Activated CD4-positive, alpha-beta T cell treated with anti-CD3 and anti-CD28 coated beads, Interleukin-2, Interleukin-4, amounts not matched to agents 100 ng/mL and 50 ng/mL, durations not matched to agents 16 hours and 8 hours (primary cell): ENCODE data around the gene ZC3H18.

Experiments used
- DNase-seq: peaks from one replicate; pipeline ENCODE4 v3.0.0-alpha.2; 2020; ENCODE audit warnings: low spot score

ZC3H18 gene

DNA sequence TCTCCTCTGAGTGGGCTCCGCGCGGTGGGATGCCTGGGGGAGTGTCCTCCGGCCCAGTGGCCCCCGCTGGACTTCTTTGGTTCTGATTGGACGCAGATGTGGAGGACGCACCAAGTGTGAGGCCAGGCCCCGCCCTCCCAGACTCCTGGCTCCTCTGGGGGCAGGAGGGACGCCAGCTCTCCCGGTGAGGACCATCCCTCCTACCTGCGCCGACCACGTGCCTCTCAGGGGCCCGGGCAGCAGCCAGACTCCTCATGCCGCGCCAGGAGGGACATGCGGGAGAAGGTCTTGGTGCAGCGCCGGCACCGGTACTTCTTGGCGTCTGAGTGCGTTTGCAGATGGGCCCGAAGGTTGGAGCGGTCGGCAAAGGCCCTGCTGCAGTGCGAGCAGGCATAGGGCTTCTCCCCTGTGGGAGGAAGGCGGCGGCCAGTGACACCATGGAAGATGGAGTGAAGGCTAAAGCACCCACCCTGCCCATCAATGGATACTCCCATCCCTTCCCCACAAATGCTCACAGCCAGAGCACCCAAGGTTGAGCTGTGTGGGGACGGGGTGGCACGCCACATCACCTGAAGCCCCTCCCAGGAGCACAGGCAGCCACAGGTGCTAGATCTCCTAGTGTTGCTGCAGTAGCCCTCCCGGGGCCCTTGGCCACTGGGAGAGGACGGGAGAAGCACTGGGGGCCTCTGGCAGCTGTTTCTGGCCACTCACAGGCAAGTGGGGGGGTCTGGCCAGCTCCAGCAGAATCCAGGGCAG is 108.2 kb downstream of the ZC3H18 start:
- no peak for DNase-seq

- DNase-seq: no peak
These were observed 110.4 kb downstream of the ZC3H18 start for GRCh38 chr16:88680554-88681083.

- DNase-seq: peak; percentile 66
These were observed 111.0 kb downstream of the ZC3H18 start for GRCh38 chr16:88681084-88681680.
